Tibial nerve (tissue), 4 donors: ENCODE measurements around the gene NDEL1. TPM values are rescaled to one million over a fixed set of nuclear protein-coding genes. Genes with fewer than 3 reads are reported as not detected.

ENCODE experiments used
- DNase-seq, 2 donors: peaks; one replicate each; pipeline ENCODE4 v3.0.0-alpha.2; 2019; ENCODE audit warnings: low spot score in 2 of 2
- H3K27ac ChIP-seq, 4 donors: fragments of 200-600 bp; sonication (generic) in 3 of 4; one replicate each; pipeline ENCODE4 v1.5.1; 2017 to 2019; ENCODE audit warnings: mild to moderate bottlenecking in 1 of 4
- H3K27me3 ChIP-seq, 2 donors: fragments of 200-600 bp; sonication (generic) in 1 of 2; one replicate each; pipeline versions ENCODE4 v1.5.1 to v1.6.0; 2017 to 2019
- H3K36me3 ChIP-seq, 3 donors: fragments of 200-600 bp; sonication (generic); one replicate each; pipeline ENCODE4 v1.5.1; 2018 to 2019
- H3K4me1 ChIP-seq, 4 donors: fragments of 200-600 bp; sonication (generic) in 3 of 4; one replicate each; pipeline ENCODE4 v1.5.1; 2017 to 2019
- H3K4me3 ChIP-seq, 4 donors: fragments of 200-600 bp; sonication (generic) in 3 of 4; one replicate each; pipeline ENCODE4 v1.5.1; 2017 to 2019; ENCODE audit warnings: mild to moderate bottlenecking in 1 of 4, moderate library complexity in 1 of 4
- H3K9me3 ChIP-seq, 4 donors: fragments of 200-600 bp; sonication (generic) in 3 of 4; one replicate each; pipeline ENCODE4 v1.5.1; 2017 to 2019
- CTCF ChIP-seq, 5 experiments: fragments of 200-600 bp in 3 of 5; fragments of 450-650 bp in 2 of 5; sonication (generic) in 3 of 5; IDR thresholded peaks; one replicate each; pipeline ENCODE4 v1.5.1; 2016 to 2019; ENCODE audit warnings: antibody characterized with exemption in 5 of 5, mild to moderate bottlenecking in 3 of 5, moderate library complexity in 2 of 5
- EP300 ChIP-seq, 2 donors: sonication (generic); formaldehyde crosslinking; IDR thresholded peaks; one replicate each; pipeline ENCODE4 v1.6.1; 2017; ENCODE audit warnings: antibody characterized with exemption in 2 of 2, mild to moderate bottlenecking in 1 of 2
- POLR2A ChIP-seq, 2 donors: fragments of 450-650 bp; IDR thresholded peaks; one replicate each; pipeline ENCODE4 v1.6.1; 2017; ENCODE audit warnings: antibody characterized with exemption in 2 of 2, mild to moderate bottlenecking in 2 of 2, moderate library complexity in 2 of 2
- WGBS, 2 donors: methylation state at CpG; one replicate each; pipeline ENCODE4 v1.1.5; 2018; 5-methylcytosine and 5-hydroxymethylcytosine counted together
- total RNA-seq, 4 donors: library from RNA; depleted of rRNA; stranded (reverse); fragments of >200 nt; gene quantifications; one replicate each; pipeline ENCODE4 v1.1.0, GENCODE V29; 2016

Gene NDEL1
- total RNA-seq, 4 donors from 2014 or later: 63.6 to 102 (median 84.1) TPM

GRCh38 chr17:8466456-8466855 is 30.8 kb downstream of the NDEL1 start:
- Histone ChIP-seq H3K27me3 (no peaks in the 10 kb centered on the region), H3K27ac (peak overlapping the region in 3 of 4 donors; percentile 11 to 68 (median 21)), H3K4me3 (no peak overlapping the region), H3K4me1 (peaks cover 0 to 70% (median 17%) of the 10 kb centered on the region in 4 donors), H3K9me3 (no peaks in the 10 kb centered on the region), H3K36me3 (peaks cover 0 to 71% (median 3%) of the 10 kb centered on the region in 3 donors)
- no peak for DNase-seq
- TF ChIP-seq CTCF (IDR thresholded peaks at IDR 0.05) (no peak), POLR2A (IDR thresholded peaks at IDR 0.05) (no peak), EP300 (IDR thresholded peaks at IDR 0.05) (no peak)
- 45 to 60% methylated on average over 3 of the region's 3 CpGs for WGBS, 2 donors

GRCh38 chr17:8466873-8467272 is 31.2 kb downstream of the NDEL1 start:
- DNase-seq: no peak
- no peak for TF ChIP-seq POLR2A (IDR thresholded peaks at IDR 0.05)
- no peak for TF ChIP-seq CTCF (IDR thresholded peaks at IDR 0.05)
- no peak for TF ChIP-seq EP300 (IDR thresholded peaks at IDR 0.05)
- Histone ChIP-seq H3K4me1 (peaks cover 0 to 70% (median 17%) of the 10 kb centered on the region in 4 donors), H3K4me3 (no peak overlapping the region), H3K36me3 (peaks cover 0 to 71% (median 3%) of the 10 kb centered on the region in 3 donors), H3K27ac (peak overlapping the region in 3 of 4 donors; percentile 11 to 68 (median 21)), H3K9me3 (no peaks in the 10 kb centered on the region), H3K27me3 (no peaks in the 10 kb centered on the region)
- 72 to 79% methylated on average over 21 of the region's 21 CpGs for WGBS, 2 donors

- peaks cover 0 to 70% (median 17%) of the 10 kb centered on the region in 4 donors for H3K4me1 ChIP-seq
- TF ChIP-seq CTCF (IDR thresholded peaks at IDR 0.05) (no peak), POLR2A (IDR thresholded peaks at IDR 0.05) (no peak), EP300 (IDR thresholded peaks at IDR 0.05) (no peak)
- H3K27ac ChIP-seq: peak overlapping the region in 3 of 4 donors; percentile 0 to 68 (median 30)
- H3K9me3 ChIP-seq: no peaks in the 10 kb centered on the region
- no peak overlapping the region for H3K4me3 ChIP-seq
- WGBS, 2 donors: 53 to 54% methylated on average over 16 of the region's 16 CpGs
- H3K36me3 ChIP-seq: peaks cover 0 to 71% (median 3%) of the 10 kb centered on the region in 3 donors
- H3K27me3 ChIP-seq: no peaks in the 10 kb centered on the region
- no peak for DNase-seq
Measured at GRCh38 chr17:8467527-8467926, 31.8 kb downstream of the NDEL1 start.

- no peak overlapping the region for H3K4me3 ChIP-seq
- TF ChIP-seq POLR2A (IDR thresholded peaks at IDR 0.05) (no peak), CTCF (IDR thresholded peaks at IDR 0.05) (no peak), EP300 (IDR thresholded peaks at IDR 0.05) (no peak)
- WGBS, 2 donors: 72% methylated on average over 9 of the region's 9 CpGs
- peaks cover 0 to 74% (median 3%) of the 10 kb centered on the region in 3 donors for H3K36me3 ChIP-seq
- peak overlapping the region in 1 of 4 donors; percentile 68 for H3K27ac ChIP-seq
- peaks cover 0 to 70% (median 17%) of the 10 kb centered on the region in 4 donors for H3K4me1 ChIP-seq
- no peaks in the 10 kb centered on the region for H3K9me3 ChIP-seq
- peak in 1 of 2 donors; percentile 43 for DNase-seq
- no peaks in the 10 kb centered on the region for H3K27me3 ChIP-seq
Measured at GRCh38 chr17:8468127-8468526, 32.4 kb downstream of the NDEL1 start.

- TF ChIP-seq EP300 (IDR thresholded peaks at IDR 0.05) (no peak), POLR2A (IDR thresholded peaks at IDR 0.05) (no peak), CTCF (IDR thresholded peaks at IDR 0.05) (no peak)
- H3K27ac ChIP-seq: peak overlapping the region in 1 of 4 donors; percentile 68
- H3K9me3 ChIP-seq: no peaks in the 10 kb centered on the region
- no peaks in the 10 kb centered on the region for H3K27me3 ChIP-seq
- H3K36me3 ChIP-seq: peaks cover 0 to 75% (median 3%) of the 10 kb centered on the region in 3 donors
- WGBS, 2 donors: 65 to 69% methylated on average over 3 of the region's 3 CpGs
- peaks cover 0 to 63% (median 17%) of the 10 kb centered on the region in 4 donors for H3K4me1 ChIP-seq
- no peak for DNase-seq
- H3K4me3 ChIP-seq: no peak overlapping the region
Measured at GRCh38 chr17:8468980-8469379, 33.3 kb downstream of the NDEL1 start.
